Kidney (tissue), 14 donors: ENCODE results near the gene PITPNC1. TPM values are rescaled to one million over a fixed set of nuclear protein-coding genes. Genes with fewer than 3 reads are reported as not detected.
A peak's percentile ranks its signal among the peaks of the same experiment; 100 is the strongest.
"Not testable (repeated sequence)": the region's sequence is repeated elsewhere in the genome, so short reads cannot be mapped to it uniquely, and the experiment has no call there.

Experiments used
- DNase-seq, 5 donors: peaks; one replicate each; pipeline ENCODE4 v3.0.0-alpha.2; 2013 to 2020
- FAIRE-seq: peaks from 2 replicates; lab custom pipeline; 2012; peaks lifted over from hg19 to GRCh38; lab: Jason Lieb, UNC
- H3K27ac ChIP-seq, 2 donors: one replicate each; pipeline ENCODE4 v1.7.0; 2013; ENCODE audit warnings: low read depth in 2 of 2, low read length in 2 of 2, inconsistent platforms in 1 of 2
- H3K27me3 ChIP-seq: one replicate; pipeline ENCODE4 v1.7.1; 2013; ENCODE audit warnings: low read length, inconsistent platforms; ENCODE audit not compliant: control insufficient read depth, insufficient read depth
- H3K36me3 ChIP-seq, 3 donors: one replicate each; pipeline versions ENCODE4 v1.7.0 to v1.7.1; 2013; ENCODE audit warnings: low read length in 3 of 3, control low read depth in 1 of 3, inconsistent platforms in 1 of 3; ENCODE audit not compliant: insufficient read depth in 3 of 3, control insufficient read depth in 2 of 3
- H3K4me1 ChIP-seq, 3 donors: one replicate each; pipeline versions ENCODE4 v1.7.0 to v1.7.1; 2013; ENCODE audit warnings: low read length in 3 of 3, inconsistent platforms in 1 of 3, low read depth in 1 of 3; ENCODE audit not compliant: control insufficient read depth in 2 of 3, insufficient read depth in 2 of 3
- H3K4me3 ChIP-seq, 3 donors: one replicate each; pipeline versions ENCODE4 v1.7.0 to v1.8.1; 2013; ENCODE audit warnings: low read length in 3 of 3, control low read depth in 1 of 3, inconsistent platforms in 1 of 3
- H3K9ac ChIP-seq, 3 donors: one replicate each; pipeline versions ENCODE4 v1.7.0 to v1.7.1; 2013; ENCODE audit warnings: low read length in 3 of 3, control low read depth in 1 of 3, inconsistent platforms in 1 of 3
- H3K9me3 ChIP-seq, 3 donors: one replicate each; pipeline versions ENCODE4 v1.7.0 to v1.7.1; 2013; ENCODE audit warnings: low read length in 3 of 3, control low read depth in 1 of 3, inconsistent platforms in 1 of 3; ENCODE audit not compliant: control insufficient read depth in 2 of 3, insufficient read depth in 1 of 3
- intact Hi-C: fragments of 100-400 bp; cut with DNase I; formaldehyde crosslinking; loops from one replicate; pipeline ENCODE4 v1.11.1; 2022
- polyA plus RNA-seq: library from polyadenylated mRNA; stranded (reverse); fragments of 350-450 nt; fragmentation: Illumina TruSeq; extraction: RNeasy Lipid Tissue Mini Kit (QIAGEN cat#74804); gene quantifications from one replicate; pipeline ENCODE4 v1.2.3, GENCODE V29; 2014; ENCODE audit warnings: low read depth, low replicate concordance; ENCODE audit not compliant: insufficient read depth
- total RNA-seq: library from RNA; stranded (reverse); fragmentation: NEBNext Ultra II Directional; extraction: Animal tissue kit (Norgen Biotek cat#: 25700); gene quantifications from one replicate; pipeline ENCODE4 v1.2.1, GENCODE V29; 2021
- TF ChIP-seq, protein P1 (sequence below): IDR thresholded peaks from 3 replicates; pipeline ENCODE4 v1.5.1; 2012; ENCODE audit warnings: mild to moderate bottlenecking, moderate library complexity, borderline replicate concordance; ENCODE audit not compliant: insufficient read depth; ENCODE audit errors: extremely low read depth
- donor health status: control.
- donor health status: control.
- donor health status: control.
- donor health status: control.
- donor health status: control.
- donor health status: DM: yes; HTN: yes; CAD: no.
- donor health status: Normal renal cell carcinoma (clear cell type).

PITPNC1 gene
- total and polyA plus RNA-seq, 2 donors from 2014 or later: 14.2 to 41.3 TPM

DNA sequence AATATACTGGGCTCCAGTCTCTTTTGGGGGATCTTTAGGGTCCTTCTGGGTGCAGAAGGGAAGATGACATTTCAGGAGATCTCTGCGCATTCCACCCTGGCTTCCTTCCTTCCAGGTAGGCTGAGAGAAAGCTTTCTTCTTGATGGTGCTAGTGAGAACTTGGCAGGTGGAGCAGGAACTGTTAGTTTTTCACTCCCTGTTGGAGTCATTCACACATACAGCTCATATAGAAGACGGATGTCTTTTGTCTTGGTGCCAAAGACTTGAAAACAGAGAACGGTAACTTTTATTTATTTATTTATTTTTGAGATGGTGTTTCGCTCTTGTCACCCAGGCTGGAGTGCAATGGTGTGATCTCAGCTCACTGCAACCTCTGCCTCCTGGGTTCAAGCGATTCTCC, 43.9 kb downstream of the PITPNC1 start:
- TF ChIP-seq, protein P1, sequence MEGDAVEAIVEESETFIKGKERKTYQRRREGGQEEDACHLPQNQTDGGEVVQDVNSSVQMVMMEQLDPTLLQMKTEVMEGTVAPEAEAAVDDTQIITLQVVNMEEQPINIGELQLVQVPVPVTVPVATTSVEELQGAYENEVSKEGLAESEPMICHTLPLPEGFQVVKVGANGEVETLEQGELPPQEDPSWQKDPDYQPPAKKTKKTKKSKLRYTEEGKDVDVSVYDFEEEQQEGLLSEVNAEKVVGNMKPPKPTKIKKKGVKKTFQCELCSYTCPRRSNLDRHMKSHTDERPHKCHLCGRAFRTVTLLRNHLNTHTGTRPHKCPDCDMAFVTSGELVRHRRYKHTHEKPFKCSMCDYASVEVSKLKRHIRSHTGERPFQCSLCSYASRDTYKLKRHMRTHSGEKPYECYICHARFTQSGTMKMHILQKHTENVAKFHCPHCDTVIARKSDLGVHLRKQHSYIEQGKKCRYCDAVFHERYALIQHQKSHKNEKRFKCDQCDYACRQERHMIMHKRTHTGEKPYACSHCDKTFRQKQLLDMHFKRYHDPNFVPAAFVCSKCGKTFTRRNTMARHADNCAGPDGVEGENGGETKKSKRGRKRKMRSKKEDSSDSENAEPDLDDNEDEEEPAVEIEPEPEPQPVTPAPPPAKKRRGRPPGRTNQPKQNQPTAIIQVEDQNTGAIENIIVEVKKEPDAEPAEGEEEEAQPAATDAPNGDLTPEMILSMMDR: no peak
- H3K27me3 ChIP-seq: no peaks in the 10 kb centered on the region
- DNase-seq: no peak
- intact Hi-C loops: no loop called here
- no peak overlapping the region for H3K4me3 ChIP-seq
- H3K36me3 ChIP-seq: no peaks in the 10 kb centered on the region
- no peak for FAIRE-seq
- H3K4me1 ChIP-seq: peaks cover 0 to 5% (median 0%) of the 10 kb centered on the region in 3 donors
- H3K27ac ChIP-seq: no peak overlapping the region
- no peak overlapping the region for H3K9ac ChIP-seq
- no peaks in the 10 kb centered on the region for H3K9me3 ChIP-seq

DNA sequence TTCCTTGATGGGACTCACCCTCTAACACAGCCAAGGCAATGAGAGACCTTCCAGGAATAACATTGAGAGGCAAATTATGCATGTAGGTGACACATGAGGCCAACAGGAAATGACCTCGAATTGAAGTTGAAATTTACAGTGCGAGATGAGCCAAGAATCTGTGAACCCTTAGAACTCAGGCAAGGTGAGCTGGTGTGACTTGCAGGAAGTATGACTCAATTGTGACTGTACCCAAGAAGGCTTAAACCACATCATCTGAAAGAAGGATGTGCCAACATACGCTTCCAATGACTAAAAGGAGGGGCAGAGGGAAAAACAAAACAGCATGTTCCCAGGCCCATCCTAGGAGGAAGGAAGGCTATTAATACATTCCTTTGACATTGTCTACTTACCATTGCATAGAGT, 44.8 kb downstream of the PITPNC1 start:
- H3K4me1 ChIP-seq: peaks cover 0 to 5% (median 0%) of the 10 kb centered on the region in 3 donors
- H3K4me3 ChIP-seq: no peak overlapping the region
- FAIRE-seq: no peak
- DNase-seq: peak in 1 of 5 donors; percentile 47
- no peak overlapping the region for H3K9ac ChIP-seq
- intact Hi-C loops: no loop called here
- no peaks in the 10 kb centered on the region for H3K36me3 ChIP-seq
- H3K27ac ChIP-seq: peak overlapping the region; percentile 43 to 78
- no peaks in the 10 kb centered on the region for H3K9me3 ChIP-seq
- H3K27me3 ChIP-seq: no peaks in the 10 kb centered on the region
- TF ChIP-seq, protein P1: no peak

DNA sequence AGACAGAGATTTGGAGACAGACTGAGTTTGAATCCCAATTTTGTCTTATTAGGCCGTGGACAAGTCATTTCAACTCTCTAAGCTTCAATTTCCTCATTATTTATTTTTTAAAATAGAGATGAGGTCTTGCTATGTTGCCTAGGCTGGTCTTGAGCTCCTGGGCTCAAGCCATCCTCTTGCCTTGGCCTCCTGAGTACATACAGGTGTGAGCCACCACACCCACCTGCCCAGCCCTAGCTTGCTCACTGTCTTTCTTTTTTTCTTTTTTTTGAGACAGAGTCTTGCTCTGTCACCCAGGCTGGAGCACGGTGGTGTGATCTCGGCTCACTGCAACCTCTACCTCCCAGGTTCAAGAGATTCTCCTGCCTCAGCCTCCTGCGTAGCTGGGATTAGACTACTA, 45.2 kb downstream of the PITPNC1 start:
- intact Hi-C loops, H3K36me3 ChIP-seq, H3K9ac ChIP-seq, FAIRE-seq, DNase-seq, H3K27me3 ChIP-seq, H3K4me1 ChIP-seq, H3K4me3 ChIP-seq, H3K9me3 ChIP-seq: not testable (repeated sequence)
- peak overlapping the region; percentile 49 to 78 for H3K27ac ChIP-seq

DNA sequence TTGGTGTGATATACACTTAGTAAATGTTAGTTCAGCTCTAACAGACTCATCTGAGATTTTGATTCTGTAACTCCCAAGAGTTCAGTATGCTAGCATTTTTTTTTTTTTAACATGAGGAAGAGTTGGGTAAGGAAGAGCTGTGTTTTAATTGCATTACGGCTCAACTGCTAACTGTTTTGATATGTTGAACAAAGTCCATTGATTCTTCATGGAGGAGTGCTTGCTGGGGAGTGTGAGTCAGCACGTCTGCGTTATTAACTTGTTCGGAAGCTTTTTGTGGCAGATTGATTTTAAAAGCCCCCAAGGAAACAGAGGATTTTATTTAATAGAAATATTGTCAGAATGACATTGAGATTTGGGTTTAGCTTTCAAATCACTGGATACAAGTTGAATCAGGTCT, 45.8 kb downstream of the PITPNC1 start:
- TF ChIP-seq, protein P1: no peak
- Histone ChIP-seq H3K27ac (peak overlapping the region; percentile 49 to 78), H3K9me3 (no peaks in the 10 kb centered on the region), H3K4me1 (peaks cover 0 to 5% (median 0%) of the 10 kb centered on the region in 3 donors), H3K36me3 (no peaks in the 10 kb centered on the region), H3K4me3 (no peak overlapping the region), H3K27me3 (no peaks in the 10 kb centered on the region), H3K9ac (no peak overlapping the region)
- no peak for DNase-seq
- no peak for FAIRE-seq
- intact Hi-C loops: no loop called here
